ENCODE results near the gene WDR75.
"Not testable (repeated sequence)": the region's sequence is repeated elsewhere in the genome, so short reads cannot be mapped to it uniquely, and the experiment has no call there.

WDR75 gene

GRCh38 chr2:189446780-189447179, 5.5 kb downstream of the WDR75 start:
- peaks cover 2% of the 10 kb centered on the region for H3K36me3 ChIP-seq (ENCODE audit: control insufficient read depth, insufficient read depth, low read length)
- no peak overlapping the region for H3K27ac ChIP-seq (ENCODE audit: low read depth, low read length)
- H3K27me3 ChIP-seq (ENCODE audit: control insufficient read depth, insufficient read depth, low read length): no peaks in the 10 kb centered on the region
- no peak overlapping the region for H3K9ac ChIP-seq (ENCODE audit: low read length)
- no peak overlapping the region for H3K4me3 ChIP-seq (ENCODE audit: low read length)
- H3K4me1 ChIP-seq (ENCODE audit: control insufficient read depth, insufficient read depth, low read length): no peaks in the 10 kb centered on the region

DNA sequence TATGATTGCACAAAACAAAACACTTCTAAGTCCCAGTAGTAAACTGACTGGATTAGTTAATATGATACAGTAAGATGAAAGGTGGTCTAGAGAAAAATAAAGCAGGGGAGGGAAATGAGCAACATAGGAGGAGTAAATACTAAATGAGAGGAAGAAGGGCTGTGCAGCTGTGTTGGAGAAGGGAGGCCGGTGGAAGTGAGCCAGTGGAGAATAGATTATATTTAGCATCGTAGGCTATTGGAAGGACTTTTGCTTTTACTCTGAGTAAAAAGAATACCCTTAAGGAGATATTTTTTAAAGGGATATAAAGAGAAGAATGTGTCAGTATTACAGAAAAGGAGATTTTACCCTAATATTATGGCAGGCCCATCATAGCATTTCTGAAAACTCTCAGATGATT, 12.7 kb downstream of the WDR75 start:
- H3K4me1 ChIP-seq (ENCODE audit: control insufficient read depth, insufficient read depth, low read length): no peaks in the 10 kb centered on the region
- H3K27me3 ChIP-seq (ENCODE audit: control insufficient read depth, insufficient read depth, low read length): no peaks in the 10 kb centered on the region
- H3K27ac ChIP-seq (ENCODE audit: low read depth, low read length): no peak overlapping the region
- peaks cover 17% of the 10 kb centered on the region for H3K36me3 ChIP-seq (ENCODE audit: control insufficient read depth, insufficient read depth, low read length)
- no peak overlapping the region for H3K4me3 ChIP-seq (ENCODE audit: low read length)
- H3K9ac ChIP-seq (ENCODE audit: low read length): no peak overlapping the region

GRCh38 chr2:189465076-189465475, 23.8 kb downstream of the WDR75 start:
- Histone ChIP-seq H3K36me3 (ENCODE audit: control insufficient read depth, insufficient read depth, low read length) (peaks cover 21% of the 10 kb centered on the region), H3K27ac (ENCODE audit: low read depth, low read length) (no peak overlapping the region), H3K4me1 (ENCODE audit: control insufficient read depth, insufficient read depth, low read length) (no peaks in the 10 kb centered on the region), H3K9ac (ENCODE audit: low read length) (no peak overlapping the region), H3K27me3 (ENCODE audit: control insufficient read depth, insufficient read depth, low read length) (no peaks in the 10 kb centered on the region), H3K4me3 (ENCODE audit: low read length) (no peak overlapping the region)

GRCh38 chr2:189465478-189465877, 24.2 kb downstream of the WDR75 start:
- Histone ChIP-seq H3K27ac (ENCODE audit: low read depth, low read length) (no peak overlapping the region), H3K27me3 (ENCODE audit: control insufficient read depth, insufficient read depth, low read length) (no peaks in the 10 kb centered on the region), H3K9ac (ENCODE audit: low read length) (no peak overlapping the region), H3K4me3 (ENCODE audit: low read length) (no peak overlapping the region), H3K4me1 (ENCODE audit: control insufficient read depth, insufficient read depth, low read length) (no peaks in the 10 kb centered on the region), H3K36me3 (ENCODE audit: control insufficient read depth, insufficient read depth, low read length) (peaks cover 19% of the 10 kb centered on the region)

- Histone ChIP-seq H3K27ac (ENCODE audit: low read depth, low read length) (no peak overlapping the region), H3K4me3 (ENCODE audit: low read length) (no peak overlapping the region), H3K27me3 (ENCODE audit: control insufficient read depth, insufficient read depth, low read length) (no peaks in the 10 kb centered on the region), H3K9ac (ENCODE audit: low read length) (no peak overlapping the region), H3K36me3 (ENCODE audit: control insufficient read depth, insufficient read depth, low read length) (peaks cover 19% of the 10 kb centered on the region), H3K4me1 (ENCODE audit: control insufficient read depth, insufficient read depth, low read length) (no peaks in the 10 kb centered on the region)
These were observed 24.8 kb downstream of the WDR75 start for GRCh38 chr2:189466046-189466445.

DNA sequence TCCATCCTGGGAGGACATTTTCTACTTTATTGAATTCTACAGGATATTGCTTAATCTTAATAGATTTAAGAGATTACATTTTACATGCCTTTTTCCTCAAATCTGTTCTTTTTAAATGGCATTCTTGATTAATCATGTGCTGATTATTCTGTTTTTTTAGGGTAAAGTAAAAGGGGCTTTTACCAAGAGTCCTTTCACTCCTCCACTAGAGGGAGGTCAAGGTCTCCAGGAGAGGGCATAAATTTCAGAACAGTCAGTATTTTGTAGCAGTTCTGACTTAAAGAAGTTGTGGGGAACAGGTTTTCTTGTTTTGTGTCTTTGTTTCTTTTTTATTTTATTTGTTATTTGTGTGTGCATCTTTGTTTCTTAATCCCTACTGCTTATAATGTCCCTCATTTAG, 25.4 kb downstream of the WDR75 start:
- no peak overlapping the region for H3K27ac ChIP-seq (ENCODE audit: low read depth, low read length)
- no peaks in the 10 kb centered on the region for H3K4me1 ChIP-seq (ENCODE audit: control insufficient read depth, insufficient read depth, low read length)
- H3K36me3 ChIP-seq (ENCODE audit: control insufficient read depth, insufficient read depth, low read length): peaks cover 21% of the 10 kb centered on the region
- H3K9ac ChIP-seq (ENCODE audit: low read length): no peak overlapping the region
- no peaks in the 10 kb centered on the region for H3K27me3 ChIP-seq (ENCODE audit: control insufficient read depth, insufficient read depth, low read length)
- no peak overlapping the region for H3K4me3 ChIP-seq (ENCODE audit: low read length)

GRCh38 chr2:189467160-189467559, 25.9 kb downstream of the WDR75 start:
- Histone ChIP-seq H3K36me3 (ENCODE audit: control insufficient read depth, insufficient read depth, low read length) (peaks cover 21% of the 10 kb centered on the region), H3K4me3 (ENCODE audit: low read length) (no peak overlapping the region), H3K27me3 (ENCODE audit: control insufficient read depth, insufficient read depth, low read length) (no peaks in the 10 kb centered on the region), H3K9ac (ENCODE audit: low read length) (no peak overlapping the region), H3K4me1 (ENCODE audit: control insufficient read depth, insufficient read depth, low read length) (no peaks in the 10 kb centered on the region), H3K27ac (ENCODE audit: low read depth, low read length) (no peak overlapping the region)

- H3K27ac ChIP-seq (ENCODE audit: low read depth, low read length): no peak overlapping the region
- H3K4me1 ChIP-seq (ENCODE audit: control insufficient read depth, insufficient read depth, low read length): no peaks in the 10 kb centered on the region
- H3K36me3 ChIP-seq (ENCODE audit: control insufficient read depth, insufficient read depth, low read length): peaks cover 21% of the 10 kb centered on the region
- H3K27me3 ChIP-seq (ENCODE audit: control insufficient read depth, insufficient read depth, low read length): no peaks in the 10 kb centered on the region
- no peak overlapping the region for H3K9ac ChIP-seq (ENCODE audit: low read length)
- no peak overlapping the region for H3K4me3 ChIP-seq (ENCODE audit: low read length)
These were observed 26.3 kb downstream of the WDR75 start for GRCh38 chr2:189467593-189467992.

DNA sequence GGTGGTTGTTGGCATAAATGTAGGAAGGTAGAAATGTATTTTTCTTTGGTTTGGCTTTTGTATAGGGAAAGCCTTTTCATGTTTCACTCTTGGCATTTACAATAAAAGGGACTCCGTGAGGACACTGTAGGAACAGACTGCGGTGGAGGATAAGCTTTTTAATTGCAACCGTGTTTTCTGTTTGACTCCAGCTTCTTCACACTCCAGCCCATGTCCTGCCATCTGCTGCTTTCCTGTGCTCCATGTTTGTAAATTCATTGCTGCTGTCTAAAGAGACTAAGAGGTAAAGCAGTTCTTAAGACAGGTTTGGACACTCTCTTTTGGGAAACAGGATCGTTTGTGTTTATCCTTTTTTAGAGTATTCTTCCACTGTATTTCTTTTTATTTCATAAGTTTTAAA, 33.3 kb downstream of the WDR75 start:
- H3K4me3 ChIP-seq (ENCODE audit: low read length): no peak overlapping the region
- no peaks in the 10 kb centered on the region for H3K27me3 ChIP-seq (ENCODE audit: control insufficient read depth, insufficient read depth, low read length)
- peaks cover 5% of the 10 kb centered on the region for H3K36me3 ChIP-seq (ENCODE audit: control insufficient read depth, insufficient read depth, low read length)
- H3K27ac ChIP-seq (ENCODE audit: low read depth, low read length): no peak overlapping the region
- no peak overlapping the region for H3K9ac ChIP-seq (ENCODE audit: low read length)
- H3K4me1 ChIP-seq (ENCODE audit: control insufficient read depth, insufficient read depth, low read length): no peaks in the 10 kb centered on the region

DNA sequence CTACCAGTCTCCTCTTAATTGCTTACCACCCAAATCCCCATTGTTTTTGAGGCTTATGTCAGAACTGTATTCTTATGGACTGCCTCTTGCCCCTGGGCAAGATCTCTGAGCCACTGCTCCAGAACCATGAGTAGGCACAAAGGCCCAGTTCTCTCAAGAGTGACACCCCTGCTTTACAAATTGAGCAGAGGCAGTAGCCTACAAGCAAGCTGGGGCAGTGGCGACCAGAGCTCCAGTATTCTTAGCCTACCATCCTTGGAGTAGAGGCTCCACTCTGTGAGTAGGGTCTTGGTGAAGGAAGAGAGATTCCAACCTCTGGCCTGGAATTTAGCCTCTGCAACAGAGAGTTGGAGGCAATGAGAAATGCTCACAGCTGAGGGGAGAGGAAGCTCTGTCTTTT, 36.5 kb downstream of the WDR75 start:
- Histone ChIP-seq H3K27me3 (ENCODE audit: control insufficient read depth, insufficient read depth, low read length) (no peaks in the 10 kb centered on the region), H3K9ac (ENCODE audit: low read length) (no peak overlapping the region), H3K36me3 (ENCODE audit: control insufficient read depth, insufficient read depth, low read length) (peaks cover 3% of the 10 kb centered on the region), H3K4me3 (ENCODE audit: low read length) (no peak overlapping the region), H3K4me1 (ENCODE audit: control insufficient read depth, insufficient read depth, low read length) (no peaks in the 10 kb centered on the region), H3K27ac (ENCODE audit: low read depth, low read length) (no peak overlapping the region)

- not testable (repeated sequence) for H3K9ac ChIP-seq (ENCODE audit: low read length); H3K27ac ChIP-seq (ENCODE audit: low read depth, low read length)
These were observed 37.0 kb downstream of the WDR75 start for GRCh38 chr2:189478289-189478688.

GRCh38 chr2:189481071-189481470, 39.8 kb downstream of the WDR75 start:
- H3K27me3 ChIP-seq (ENCODE audit: control insufficient read depth, insufficient read depth, low read length): no peaks in the 10 kb centered on the region
- no peak overlapping the region for H3K9ac ChIP-seq (ENCODE audit: low read length)
- no peak overlapping the region for H3K4me3 ChIP-seq (ENCODE audit: low read length)
- no peaks in the 10 kb centered on the region for H3K4me1 ChIP-seq (ENCODE audit: control insufficient read depth, insufficient read depth, low read length)
- no peak overlapping the region for H3K27ac ChIP-seq (ENCODE audit: low read depth, low read length)
- no peaks in the 10 kb centered on the region for H3K36me3 ChIP-seq (ENCODE audit: control insufficient read depth, insufficient read depth, low read length)

More at GRCh38 chr2:189478289-189478688, 37.0 kb downstream of the WDR75 start:
- not testable (repeated sequence) for H3K36me3 ChIP-seq (ENCODE audit: control insufficient read depth, insufficient read depth, low read length); H3K4me3 ChIP-seq (ENCODE audit: low read length); H3K27me3 ChIP-seq (ENCODE audit: control insufficient read depth, insufficient read depth, low read length); H3K4me1 ChIP-seq (ENCODE audit: control insufficient read depth, insufficient read depth, low read length)

GRCh38 chr2:189483571-189483970, 42.3 kb downstream of the WDR75 start:
- Histone ChIP-seq H3K9ac (ENCODE audit: low read length) (no peak overlapping the region), H3K36me3 (ENCODE audit: control insufficient read depth, insufficient read depth, low read length) (no peaks in the 10 kb centered on the region), H3K27ac (ENCODE audit: low read depth, low read length) (no peak overlapping the region), H3K4me3 (ENCODE audit: low read length) (no peak overlapping the region), H3K4me1 (ENCODE audit: control insufficient read depth, insufficient read depth, low read length) (peaks cover 2% of the 10 kb centered on the region), H3K27me3 (ENCODE audit: control insufficient read depth, insufficient read depth, low read length) (no peaks in the 10 kb centered on the region)

All from rectal smooth muscle tissue (tissue), 1 donor.